ENCODE measurements around the gene NFIA. TPM values are rescaled to one million over a fixed set of nuclear protein-coding genes. Genes with fewer than 3 reads are reported as not detected.

Gene NFIA
- total and polyA plus RNA-seq, 2 of the 13 experiments (the other 11 are each of a cell fraction or from before 2014, with no cell fraction given): 14.7 to 28.5 TPM

DNA sequence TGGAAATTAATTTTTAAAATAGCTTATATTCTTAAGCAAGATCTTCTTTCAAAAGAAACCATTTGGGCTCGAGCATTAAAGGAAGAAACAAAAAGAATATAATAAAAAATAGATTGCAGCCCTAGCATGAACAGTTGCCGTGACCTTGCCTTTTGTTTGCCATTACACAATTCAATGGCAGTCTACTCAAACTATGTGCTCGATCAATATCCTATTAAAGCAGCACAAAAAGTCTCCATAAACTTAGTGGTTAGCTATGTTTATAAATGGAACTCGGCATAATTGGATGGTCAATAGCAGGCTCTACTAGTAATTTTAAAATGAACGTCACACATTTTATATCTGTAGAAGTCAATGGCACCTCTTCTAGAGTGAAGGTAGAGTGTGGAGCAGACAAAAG is 256.5 kb downstream of the NFIA start (continued):
- TF ChIP-seq, protein P1, sequence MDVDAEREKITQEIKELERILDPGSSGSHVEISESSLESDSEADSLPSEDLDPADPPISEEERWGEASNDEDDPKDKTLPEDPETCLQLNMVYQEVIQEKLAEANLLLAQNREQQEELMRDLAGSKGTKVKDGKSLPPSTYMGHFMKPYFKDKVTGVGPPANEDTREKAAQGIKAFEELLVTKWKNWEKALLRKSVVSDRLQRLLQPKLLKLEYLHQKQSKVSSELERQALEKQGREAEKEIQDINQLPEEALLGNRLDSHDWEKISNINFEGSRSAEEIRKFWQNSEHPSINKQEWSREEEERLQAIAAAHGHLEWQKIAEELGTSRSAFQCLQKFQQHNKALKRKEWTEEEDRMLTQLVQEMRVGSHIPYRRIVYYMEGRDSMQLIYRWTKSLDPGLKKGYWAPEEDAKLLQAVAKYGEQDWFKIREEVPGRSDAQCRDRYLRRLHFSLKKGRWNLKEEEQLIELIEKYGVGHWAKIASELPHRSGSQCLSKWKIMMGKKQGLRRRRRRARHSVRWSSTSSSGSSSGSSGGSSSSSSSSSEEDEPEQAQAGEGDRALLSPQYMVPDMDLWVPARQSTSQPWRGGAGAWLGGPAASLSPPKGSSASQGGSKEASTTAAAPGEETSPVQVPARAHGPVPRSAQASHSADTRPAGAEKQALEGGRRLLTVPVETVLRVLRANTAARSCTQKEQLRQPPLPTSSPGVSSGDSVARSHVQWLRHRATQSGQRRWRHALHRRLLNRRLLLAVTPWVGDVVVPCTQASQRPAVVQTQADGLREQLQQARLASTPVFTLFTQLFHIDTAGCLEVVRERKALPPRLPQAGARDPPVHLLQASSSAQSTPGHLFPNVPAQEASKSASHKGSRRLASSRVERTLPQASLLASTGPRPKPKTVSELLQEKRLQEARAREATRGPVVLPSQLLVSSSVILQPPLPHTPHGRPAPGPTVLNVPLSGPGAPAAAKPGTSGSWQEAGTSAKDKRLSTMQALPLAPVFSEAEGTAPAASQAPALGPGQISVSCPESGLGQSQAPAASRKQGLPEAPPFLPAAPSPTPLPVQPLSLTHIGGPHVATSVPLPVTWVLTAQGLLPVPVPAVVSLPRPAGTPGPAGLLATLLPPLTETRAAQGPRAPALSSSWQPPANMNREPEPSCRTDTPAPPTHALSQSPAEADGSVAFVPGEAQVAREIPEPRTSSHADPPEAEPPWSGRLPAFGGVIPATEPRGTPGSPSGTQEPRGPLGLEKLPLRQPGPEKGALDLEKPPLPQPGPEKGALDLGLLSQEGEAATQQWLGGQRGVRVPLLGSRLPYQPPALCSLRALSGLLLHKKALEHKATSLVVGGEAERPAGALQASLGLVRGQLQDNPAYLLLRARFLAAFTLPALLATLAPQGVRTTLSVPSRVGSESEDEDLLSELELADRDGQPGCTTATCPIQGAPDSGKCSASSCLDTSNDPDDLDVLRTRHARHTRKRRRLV (CRISPR knock-in tag; IDR thresholded peaks at IDR 0.05): no peak
- no peak for TF ChIP-seq ISX (CRISPR knock-in tag; conservative IDR thresholded peaks at IDR 0.05)
- no peak for TF ChIP-seq ZMYM3 (CRISPR knock-in tag; IDR thresholded peaks at IDR 0.05)
- TF ChIP-seq NR2F2 (IDR thresholded peaks at IDR 0.05; ENCODE audit: borderline replicate concordance, low read depth): peak; percentile 26; the same call in 1 of the 2 replicates
- no peak for TF ChIP-seq SP2 (CRISPR knock-in tag; IDR thresholded peaks at IDR 0.05)
- no peak for TF ChIP-seq PRPF4 (IDR thresholded peaks at IDR 0.05; ENCODE audit: low read depth, low read length, poor library complexity, severe bottlenecking)
- 0 out of 2 replicates have a peak, but pooled peaks have one; percentile 40 for TF ChIP-seq ZNF205 (CRISPR knock-in tag; IDR thresholded peaks at IDR 0.05)
- TF ChIP-seq FOXC1 (CRISPR knock-in tag; IDR thresholded peaks at IDR 0.05; ENCODE audit: borderline replicate concordance): no peak
- TF ChIP-seq, protein P2, sequence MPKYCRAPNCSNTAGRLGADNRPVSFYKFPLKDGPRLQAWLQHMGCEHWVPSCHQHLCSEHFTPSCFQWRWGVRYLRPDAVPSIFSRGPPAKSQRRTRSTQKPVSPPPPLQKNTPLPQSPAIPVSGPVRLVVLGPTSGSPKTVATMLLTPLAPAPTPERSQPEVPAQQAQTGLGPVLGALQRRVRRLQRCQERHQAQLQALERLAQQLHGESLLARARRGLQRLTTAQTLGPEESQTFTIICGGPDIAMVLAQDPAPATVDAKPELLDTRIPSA (CRISPR knock-in tag; IDR thresholded peaks at IDR 0.05; ENCODE audit: borderline replicate concordance): no peak
- TF ChIP-seq, protein P3, sequence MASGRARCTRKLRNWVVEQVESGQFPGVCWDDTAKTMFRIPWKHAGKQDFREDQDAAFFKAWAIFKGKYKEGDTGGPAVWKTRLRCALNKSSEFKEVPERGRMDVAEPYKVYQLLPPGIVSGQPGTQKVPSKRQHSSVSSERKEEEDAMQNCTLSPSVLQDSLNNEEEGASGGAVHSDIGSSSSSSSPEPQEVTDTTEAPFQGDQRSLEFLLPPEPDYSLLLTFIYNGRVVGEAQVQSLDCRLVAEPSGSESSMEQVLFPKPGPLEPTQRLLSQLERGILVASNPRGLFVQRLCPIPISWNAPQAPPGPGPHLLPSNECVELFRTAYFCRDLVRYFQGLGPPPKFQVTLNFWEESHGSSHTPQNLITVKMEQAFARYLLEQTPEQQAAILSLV (CRISPR knock-in tag; IDR thresholded peaks at IDR 0.05; ENCODE audit: borderline replicate concordance): no peak
- TF ChIP-seq ZNF841 (CRISPR knock-in tag; IDR thresholded peaks at IDR 0.05; ENCODE audit: borderline replicate concordance): no peak
- no peak for TF ChIP-seq ZNF326 (CRISPR knock-in tag; IDR thresholded peaks at IDR 0.05; ENCODE audit: borderline replicate concordance)
- TF ChIP-seq PITX1 (CRISPR knock-in tag; IDR thresholded peaks at IDR 0.05): no peak
- peak; percentile 70; the same call in 1 of the 2 replicates for TF ChIP-seq SALL1 (CRISPR knock-in tag; IDR thresholded peaks at IDR 0.05)
- TF ChIP-seq TRIM24 (CRISPR knock-in tag; IDR thresholded peaks at IDR 0.05): no peak
- no peak for TF ChIP-seq ZNF138 (CRISPR knock-in tag; IDR thresholded peaks at IDR 0.05; ENCODE audit: low read depth)
- TF ChIP-seq SKIL (CRISPR knock-in tag; IDR thresholded peaks at IDR 0.05; ENCODE audit: borderline replicate concordance): no peak
- no peak for TF ChIP-seq JUNB (CRISPR knock-in tag; IDR thresholded peaks at IDR 0.05; ENCODE audit: borderline replicate concordance)
- TF ChIP-seq ZBTB26 (CRISPR knock-in tag; IDR thresholded peaks at IDR 0.05; ENCODE audit: borderline replicate concordance): no peak
- TF ChIP-seq MXD3 (CRISPR knock-in tag; IDR thresholded peaks at IDR 0.05): no peak
